ENCODE measurements around the gene CCL28. TPM values are rescaled to one million over a fixed set of nuclear protein-coding genes. Genes with fewer than 3 reads are reported as not detected.

Gene CCL28
- total RNA-seq, 4 donors from 2014 or later: 11.6 to 24.1 (median 14.6) TPM

DNA sequence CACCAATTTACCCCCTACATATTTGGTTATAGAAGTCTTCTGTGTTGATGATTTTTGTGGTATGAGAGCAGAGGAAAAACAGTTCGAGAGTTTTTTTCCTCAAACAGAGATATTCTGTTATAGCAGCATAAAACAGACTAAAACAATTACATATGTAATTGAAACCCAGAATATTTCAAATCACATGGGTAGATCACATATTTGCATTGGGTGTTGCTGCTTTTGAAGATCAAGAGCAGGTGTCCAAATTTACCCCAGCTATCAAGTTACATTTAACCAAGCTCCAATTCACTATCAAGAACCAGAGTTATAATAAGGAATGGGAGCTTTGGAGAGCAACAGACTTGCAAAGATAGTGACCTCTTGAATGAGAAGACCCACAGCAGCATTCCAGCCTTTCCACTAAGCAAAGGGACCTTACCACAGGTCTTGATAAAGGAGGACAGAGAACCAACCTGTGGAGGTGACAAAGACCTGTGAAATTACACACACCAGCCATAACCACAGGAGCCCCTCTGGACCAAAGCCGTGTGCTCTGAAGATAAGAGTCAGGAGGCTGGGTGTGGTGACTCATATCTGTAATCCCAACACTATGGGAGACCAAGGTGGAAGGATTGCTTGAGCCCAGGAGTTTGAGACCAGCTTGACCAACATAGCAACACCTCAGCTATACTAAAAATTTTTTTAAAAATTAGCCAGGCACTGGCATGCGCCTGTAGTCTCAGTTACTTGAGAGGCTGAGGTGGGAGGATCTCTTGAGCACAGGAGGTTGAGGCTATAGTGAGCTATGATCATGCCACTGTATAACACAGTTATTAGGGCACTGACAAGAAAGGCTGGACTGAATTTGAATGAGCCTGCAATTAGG, 4.0 kb upstream of the CCL28 start:
- TF ChIP-seq, protein P1, sequence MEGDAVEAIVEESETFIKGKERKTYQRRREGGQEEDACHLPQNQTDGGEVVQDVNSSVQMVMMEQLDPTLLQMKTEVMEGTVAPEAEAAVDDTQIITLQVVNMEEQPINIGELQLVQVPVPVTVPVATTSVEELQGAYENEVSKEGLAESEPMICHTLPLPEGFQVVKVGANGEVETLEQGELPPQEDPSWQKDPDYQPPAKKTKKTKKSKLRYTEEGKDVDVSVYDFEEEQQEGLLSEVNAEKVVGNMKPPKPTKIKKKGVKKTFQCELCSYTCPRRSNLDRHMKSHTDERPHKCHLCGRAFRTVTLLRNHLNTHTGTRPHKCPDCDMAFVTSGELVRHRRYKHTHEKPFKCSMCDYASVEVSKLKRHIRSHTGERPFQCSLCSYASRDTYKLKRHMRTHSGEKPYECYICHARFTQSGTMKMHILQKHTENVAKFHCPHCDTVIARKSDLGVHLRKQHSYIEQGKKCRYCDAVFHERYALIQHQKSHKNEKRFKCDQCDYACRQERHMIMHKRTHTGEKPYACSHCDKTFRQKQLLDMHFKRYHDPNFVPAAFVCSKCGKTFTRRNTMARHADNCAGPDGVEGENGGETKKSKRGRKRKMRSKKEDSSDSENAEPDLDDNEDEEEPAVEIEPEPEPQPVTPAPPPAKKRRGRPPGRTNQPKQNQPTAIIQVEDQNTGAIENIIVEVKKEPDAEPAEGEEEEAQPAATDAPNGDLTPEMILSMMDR (IDR thresholded peaks at IDR 0.05): no peak
- TF ChIP-seq POLR2A (IDR thresholded peaks at IDR 0.05): no peak
- 79 to 80% methylated on average over 3 of the region's 3 CpGs for WGBS, 2 donors
- intact Hi-C loops (cut with DNase I; ENCODE audit: low total_unique reads): no loop called here
- no peak overlapping the region for H3K4me3 ChIP-seq (ENCODE audit: low read depth, poor library complexity, severe bottlenecking)
- no peak for DNase-seq (ENCODE audit: low spot score in 2 of 2)

DNA sequence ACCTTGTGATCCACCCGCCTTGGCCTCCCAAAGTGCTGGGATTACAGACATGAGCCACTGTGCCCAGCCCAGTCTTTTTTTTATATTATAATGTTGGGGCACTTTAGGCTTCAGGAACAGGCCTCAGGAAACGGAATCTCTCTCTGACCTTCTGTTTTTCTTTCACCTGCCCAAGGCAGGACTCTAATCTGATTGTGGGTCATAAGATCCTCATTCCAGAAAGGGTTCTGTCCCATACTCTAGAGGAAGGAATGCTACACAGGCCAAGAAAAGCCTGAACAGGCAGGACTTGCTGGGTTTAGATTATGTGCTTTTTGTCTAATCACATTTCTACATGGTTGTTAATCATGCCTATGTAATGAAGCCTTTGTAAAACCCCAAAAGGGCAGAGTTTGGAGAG, 1.8 kb upstream of the CCL28 start:
- TF ChIP-seq, protein P1 (IDR thresholded peaks at IDR 0.05): no peak
- TF ChIP-seq POLR2A (IDR thresholded peaks at IDR 0.05): no peak
- 92 to 96% methylated on average over 2 of the region's 2 CpGs for WGBS, 2 donors
- intact Hi-C loops (cut with DNase I; ENCODE audit: low total_unique reads): no loop called here
- DNase-seq (ENCODE audit: low spot score in 2 of 2): no peak
- no peak overlapping the region for H3K4me3 ChIP-seq (ENCODE audit: low read depth, poor library complexity, severe bottlenecking)

DNA sequence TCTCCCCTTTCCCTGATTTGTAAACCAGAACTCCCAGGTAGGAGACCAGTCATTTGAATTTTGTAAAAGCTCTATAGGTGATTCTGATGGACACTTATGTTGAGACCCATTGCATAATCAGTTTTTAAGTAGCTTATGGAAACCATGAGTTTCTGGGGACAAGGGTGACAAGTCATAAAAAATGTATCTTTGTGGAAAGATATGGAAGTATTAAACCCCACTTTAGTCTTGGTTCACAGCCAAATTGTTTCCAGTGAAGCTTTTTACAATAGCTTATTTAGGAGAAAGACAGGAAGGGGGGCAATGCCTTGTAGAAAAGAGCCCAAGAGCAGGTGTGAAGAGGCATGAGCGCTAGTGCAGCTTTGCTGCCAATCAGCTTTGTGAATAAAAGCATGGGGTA, 453 bp upstream of the CCL28 start:
- TF ChIP-seq, protein P1 (IDR thresholded peaks at IDR 0.05): no peak
- TF ChIP-seq POLR2A (IDR thresholded peaks at IDR 0.05): no peak
- intact Hi-C loops (cut with DNase I; ENCODE audit: low total_unique reads): no loop called here
- H3K4me3 ChIP-seq (ENCODE audit: low read depth, poor library complexity, severe bottlenecking): no peak overlapping the region
- WGBS, 2 donors: 94 to 98% methylated on average over 1 of the region's 1 CpG
- no peak for DNase-seq (ENCODE audit: low spot score in 2 of 2)

DNA sequence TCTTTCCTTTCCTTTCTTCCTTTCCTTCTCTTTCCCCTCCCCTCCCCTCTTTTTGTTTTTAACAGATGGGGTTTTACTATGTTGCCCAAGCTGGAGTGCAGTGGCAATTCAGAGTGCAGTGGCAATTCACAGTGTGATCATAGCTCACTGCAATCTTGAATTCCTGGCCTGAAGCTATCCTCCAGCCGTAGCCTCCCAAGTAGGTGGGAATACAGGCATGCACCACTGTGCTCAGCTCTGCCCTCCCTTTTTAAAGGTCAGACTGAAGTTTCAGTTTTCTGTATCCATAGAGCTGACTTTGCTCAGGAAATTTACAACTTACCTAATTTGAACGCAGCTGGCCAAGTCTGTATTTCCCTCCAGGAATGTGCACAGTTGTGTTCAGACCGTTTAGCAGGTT, 696 bp downstream of the CCL28 start:
- TF ChIP-seq, protein P1 (IDR thresholded peaks at IDR 0.05): no peak
- TF ChIP-seq POLR2A (IDR thresholded peaks at IDR 0.05): no peak
- DNase-seq (ENCODE audit: low spot score in 2 of 2): no peak
- intact Hi-C loops (cut with DNase I; ENCODE audit: low total_unique reads): no loop called here
- 23 to 29% methylated on average over 3 of the region's 3 CpGs for WGBS, 2 donors
- H3K4me3 ChIP-seq (ENCODE audit: low read depth, poor library complexity, severe bottlenecking): peak overlapping the region; percentile 5

DNA sequence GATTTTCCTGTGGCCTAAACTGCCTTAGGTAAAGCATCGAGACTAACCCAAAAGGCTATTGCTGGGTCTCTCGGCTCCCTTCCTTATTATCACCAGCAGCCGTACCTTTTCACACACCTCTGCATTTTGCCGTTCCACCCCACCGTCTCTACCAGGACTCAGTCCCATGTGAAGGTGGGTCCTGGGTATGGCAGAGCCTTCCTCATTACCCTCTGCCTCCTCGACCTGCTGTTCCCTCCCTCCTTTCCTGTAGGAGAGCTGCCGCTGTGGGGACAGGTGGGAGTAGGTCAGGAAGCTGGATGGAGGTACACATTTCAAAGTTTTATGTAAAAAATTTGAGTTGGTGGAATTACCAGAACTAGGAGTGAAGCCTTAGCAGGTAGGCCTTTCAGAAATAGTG, 1.8 kb downstream of the CCL28 start:
- H3K4me3 ChIP-seq (ENCODE audit: low read depth, poor library complexity, severe bottlenecking): no peak overlapping the region
- 86 to 89% methylated on average over 7 of the region's 7 CpGs for WGBS, 2 donors
- intact Hi-C loops (cut with DNase I; ENCODE audit: low total_unique reads): no loop called here
- DNase-seq (ENCODE audit: low spot score in 2 of 2): no peak
- TF ChIP-seq POLR2A (IDR thresholded peaks at IDR 0.05): no peak
- TF ChIP-seq, protein P1 (IDR thresholded peaks at IDR 0.05): no peak

Measured in lower leg skin (tissue), 4 donors.